ENCODE results near the gene VMP1. TPM values are rescaled to one million over a fixed set of nuclear protein-coding genes. Genes with fewer than 3 reads are reported as not detected.

The VMP1 gene
- total RNA-seq, 1 donor from 2014 or later, result 64.9 TPM

- Mint-ChIP-seq H3K9me3 (ENCODE audit: unreplicated experiment) (no peaks in the 10 kb centered on the region), H3K27ac (ENCODE audit: unreplicated experiment) (no peak overlapping the region), H3K36me3 (ENCODE audit: low read depth, unreplicated experiment) (peaks cover 30% of the 10 kb centered on the region), H3K4me3 (ENCODE audit: unreplicated experiment) (no peak overlapping the region), H3K27me3 (ENCODE audit: unreplicated experiment) (no peaks in the 10 kb centered on the region), H3K4me1 (ENCODE audit: unreplicated experiment) (no peaks in the 10 kb centered on the region)
- TF ChIP-seq CTCF (IDR thresholded peaks at IDR 0.05; ENCODE audit: unreplicated experiment), result no peak
- DNase-seq (ENCODE audit: low spot score), result no peak
Measured at GRCh38 chr17:59683283-59683682, 24.2 kb upstream of the VMP1 start.

- TF ChIP-seq CTCF (IDR thresholded peaks at IDR 0.05; ENCODE audit: unreplicated experiment), result no peak
- DNase-seq (ENCODE audit: low spot score), result no peak
- Mint-ChIP-seq H3K4me3 (ENCODE audit: unreplicated experiment) (no peak overlapping the region), H3K27ac (ENCODE audit: unreplicated experiment) (no peak overlapping the region), H3K27me3 (ENCODE audit: unreplicated experiment) (no peaks in the 10 kb centered on the region), H3K9me3 (ENCODE audit: unreplicated experiment) (no peaks in the 10 kb centered on the region), H3K4me1 (ENCODE audit: unreplicated experiment) (no peaks in the 10 kb centered on the region), H3K36me3 (ENCODE audit: low read depth, unreplicated experiment) (peaks cover 35% of the 10 kb centered on the region)
Measured at GRCh38 chr17:59684967-59685366, 22.5 kb upstream of the VMP1 start.

GRCh38 chr17:59688008-59688407 is 19.4 kb upstream of the VMP1 start:
- Mint-ChIP-seq H3K36me3 (ENCODE audit: low read depth, unreplicated experiment) (peaks cover 43% of the 10 kb centered on the region), H3K27me3 (ENCODE audit: unreplicated experiment) (no peaks in the 10 kb centered on the region), H3K9me3 (ENCODE audit: unreplicated experiment) (no peaks in the 10 kb centered on the region), H3K4me3 (ENCODE audit: unreplicated experiment) (no peak overlapping the region), H3K27ac (ENCODE audit: unreplicated experiment) (no peak overlapping the region), H3K4me1 (ENCODE audit: unreplicated experiment) (no peaks in the 10 kb centered on the region)
- TF ChIP-seq CTCF (IDR thresholded peaks at IDR 0.05; ENCODE audit: unreplicated experiment), result no peak
- no peak for DNase-seq (ENCODE audit: low spot score)

GRCh38 chr17:59688496-59688895 is 19.0 kb upstream of the VMP1 start:
- no peak for TF ChIP-seq CTCF (IDR thresholded peaks at IDR 0.05; ENCODE audit: unreplicated experiment)
- no peak overlapping the region for H3K4me3 Mint-ChIP-seq (ENCODE audit: unreplicated experiment)
- H3K36me3 Mint-ChIP-seq (ENCODE audit: low read depth, unreplicated experiment), result peaks cover 41% of the 10 kb centered on the region
- H3K27ac Mint-ChIP-seq (ENCODE audit: unreplicated experiment), result no peak overlapping the region
- no peaks in the 10 kb centered on the region for H3K9me3 Mint-ChIP-seq (ENCODE audit: unreplicated experiment)
- DNase-seq (ENCODE audit: low spot score), result no peak
- H3K27me3 Mint-ChIP-seq (ENCODE audit: unreplicated experiment), result peaks cover 2% of the 10 kb centered on the region
- H3K4me1 Mint-ChIP-seq (ENCODE audit: unreplicated experiment), result no peaks in the 10 kb centered on the region

GRCh38 chr17:59693582-59693981 is 13.9 kb upstream of the VMP1 start:
- Mint-ChIP-seq H3K36me3 (ENCODE audit: low read depth, unreplicated experiment) (peaks cover 41% of the 10 kb centered on the region), H3K27ac (ENCODE audit: unreplicated experiment) (no peak overlapping the region), H3K9me3 (ENCODE audit: unreplicated experiment) (no peaks in the 10 kb centered on the region), H3K4me1 (ENCODE audit: unreplicated experiment) (peaks cover 2% of the 10 kb centered on the region), H3K27me3 (ENCODE audit: unreplicated experiment) (peaks cover 5% of the 10 kb centered on the region), H3K4me3 (ENCODE audit: unreplicated experiment) (no peak overlapping the region)
- TF ChIP-seq CTCF (IDR thresholded peaks at IDR 0.05; ENCODE audit: unreplicated experiment), result no peak
- no peak for DNase-seq (ENCODE audit: low spot score)

Measured in endothelial cell (in vitro differentiated cells).